Putamen (tissue), 1 donor: ENCODE measurements around the gene SET.
A peak's percentile ranks its signal among the peaks of the same experiment; 100 is the strongest.

Source experiments
- DNase-seq: peaks from one replicate; pipeline ENCODE4 v3.0.0-alpha.2; 2016; ENCODE audit warnings: low spot score

Gene SET

DNA sequence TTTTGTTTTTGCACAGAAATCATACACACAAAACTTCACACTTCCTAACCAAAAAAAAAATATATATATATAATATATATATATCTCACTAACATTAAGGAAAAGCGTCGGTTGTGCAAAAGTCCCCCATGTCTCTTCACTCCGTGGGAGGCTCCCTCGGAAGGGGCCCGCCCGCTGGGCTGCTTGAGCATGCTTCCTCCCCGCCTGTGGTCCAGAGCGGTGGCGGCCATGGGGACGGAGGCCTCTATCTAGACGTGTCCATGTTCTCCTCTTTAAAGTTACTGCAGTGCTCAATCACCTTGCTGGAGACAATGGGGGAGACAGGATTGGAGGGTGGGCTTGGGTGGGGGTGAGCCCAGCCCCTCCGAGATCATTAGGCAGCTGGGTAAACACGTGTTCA is 42.1 kb downstream of the SET start:
- no peak for DNase-seq

DNA sequence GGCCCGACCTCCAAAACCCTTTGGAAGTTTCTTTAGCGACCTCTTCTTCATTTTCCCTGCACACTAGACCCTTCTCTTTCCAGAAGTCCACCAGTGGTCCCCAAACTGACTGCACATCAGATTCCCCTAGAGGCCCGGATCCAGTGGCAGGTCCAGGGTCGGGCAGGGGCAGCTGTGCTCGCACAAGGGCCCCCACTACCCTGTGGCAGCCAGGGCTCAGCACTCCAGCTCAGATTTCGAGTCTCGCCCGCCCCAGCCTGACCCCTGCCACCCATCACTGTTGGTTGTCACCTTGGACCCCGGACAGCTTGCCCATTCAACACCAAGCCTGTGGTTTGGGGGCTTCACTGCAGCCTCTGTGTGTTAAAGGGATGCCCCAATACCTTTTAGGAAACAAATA is 42.7 kb downstream of the SET start:
- no peak for DNase-seq

DNA sequence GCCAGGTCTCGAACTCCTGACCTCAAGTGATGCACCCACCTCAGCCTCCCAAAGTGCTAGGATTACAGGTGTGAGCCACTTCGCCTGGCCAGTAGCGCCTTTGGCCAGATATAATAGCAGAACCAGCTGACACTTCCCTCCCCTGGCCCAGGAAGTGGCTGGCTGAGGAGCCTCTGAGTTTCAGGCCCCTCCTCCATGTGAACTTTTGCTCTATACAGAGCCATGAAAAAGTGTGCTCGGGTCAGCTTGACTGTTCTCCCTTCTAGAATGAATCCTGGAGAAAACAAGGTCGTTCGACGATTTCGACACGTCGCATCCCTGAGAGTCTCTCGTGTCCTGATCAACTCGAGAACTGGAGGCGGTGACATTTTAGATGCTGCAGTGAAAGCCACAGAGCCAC is 43.6 kb downstream of the SET start:
- no peak for DNase-seq

DNA sequence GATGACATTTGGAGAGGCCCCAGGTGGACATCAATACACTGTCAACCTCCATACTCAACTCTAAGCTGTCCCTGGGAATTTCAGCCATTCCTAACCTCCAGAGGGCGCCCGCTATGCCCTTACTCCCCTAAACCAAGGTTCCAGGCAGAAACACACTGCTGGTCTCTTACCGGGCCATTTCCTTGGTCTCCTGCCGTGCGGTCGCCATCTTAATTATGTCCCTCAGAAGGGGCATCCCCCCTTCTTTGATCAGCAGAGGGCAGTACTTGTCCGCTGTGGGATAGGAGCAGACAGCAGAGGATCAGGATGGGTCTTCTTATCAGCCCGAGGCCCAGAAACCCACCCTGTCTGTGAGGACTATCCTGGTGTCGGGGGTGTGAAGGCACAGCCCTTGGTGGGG is 44.2 kb downstream of the SET start:
- peak; percentile 45 for DNase-seq

DNA sequence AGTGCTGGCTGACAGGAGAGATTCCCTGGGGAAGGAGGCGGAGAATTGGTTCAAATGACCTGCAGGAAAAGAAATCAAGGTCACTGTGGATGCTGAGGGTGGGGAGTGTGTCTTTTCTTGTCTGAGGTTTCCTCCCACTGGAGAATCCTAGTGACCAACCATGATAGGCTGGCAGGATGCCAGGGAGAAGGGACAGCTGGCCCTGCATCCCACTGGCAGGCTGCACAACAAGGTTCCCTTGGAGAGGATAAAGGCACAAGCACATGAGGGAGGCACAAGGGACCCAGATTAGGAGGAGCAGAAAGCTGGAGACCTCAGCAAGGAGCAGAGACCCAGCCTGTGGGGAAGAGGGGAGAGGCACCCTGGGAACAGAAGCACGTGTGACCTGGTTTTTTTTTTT is 46.4 kb downstream of the SET start:
- no peak for DNase-seq

DNA sequence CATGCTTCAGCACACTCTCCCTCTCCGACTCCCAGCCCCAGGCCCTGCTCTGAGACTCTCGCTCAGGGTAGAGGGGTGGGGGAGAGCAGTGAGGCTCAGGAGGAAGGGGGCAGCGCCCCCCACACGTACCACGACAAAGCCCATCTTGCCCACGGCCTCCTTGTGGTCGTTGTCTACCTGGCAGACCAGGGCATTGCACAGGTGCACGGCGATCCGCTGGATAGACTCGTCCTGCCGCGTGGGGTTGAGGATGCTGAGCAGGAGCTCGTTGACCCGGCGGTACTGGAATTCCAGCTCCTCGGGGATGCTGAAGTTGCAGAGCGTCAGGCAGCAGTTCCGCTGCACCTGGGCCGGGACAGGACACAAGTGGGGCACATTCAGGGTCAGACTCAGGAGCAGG is 53.4 kb downstream of the SET start:
- no peak for DNase-seq

DNA sequence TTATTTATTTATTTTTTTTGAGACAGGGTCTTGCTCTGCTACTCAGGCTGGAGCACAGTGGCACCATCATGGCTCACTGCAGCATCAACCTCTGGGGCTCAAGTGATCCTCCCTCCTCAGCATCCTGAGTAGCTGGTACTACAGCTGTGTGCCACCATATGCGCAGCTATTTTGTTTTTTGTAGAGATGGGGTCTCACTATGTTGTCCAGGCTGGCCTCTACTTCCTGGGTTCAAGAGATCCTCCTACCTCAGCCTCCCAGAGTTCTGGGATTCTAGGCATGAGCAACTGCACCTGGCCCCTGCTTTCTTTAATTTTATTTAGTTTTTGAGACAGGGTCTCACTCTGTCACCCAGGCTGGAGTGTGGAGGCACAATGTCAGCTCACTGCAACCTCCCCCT is 54.4 kb downstream of the SET start:
- DNase-seq: no peak
